H4 (cell line): Measurements from ENCODE around the gene DCAF11. TPM values are rescaled to one million over a fixed set of nuclear protein-coding genes. Genes with fewer than 3 reads are reported as not detected.
A peak's percentile ranks its signal among the peaks of the same experiment; 100 is the strongest.

Source experiments
- DNase-seq: peaks from one replicate; pipeline ENCODE4 v3.0.0-alpha.2; 2015; ENCODE audit warnings: low spot score
- total RNA-seq: library from RNA; depleted of rRNA; stranded (reverse); fragments of >200 nt; shearing (Covaris generic); gene quantifications from 2 replicates; pipeline ENCODE4 v1.2.3, GENCODE V29; 2014

Gene DCAF11
- total RNA-seq, 1 experiment from 2014 or later: 53.4 TPM

DNA sequence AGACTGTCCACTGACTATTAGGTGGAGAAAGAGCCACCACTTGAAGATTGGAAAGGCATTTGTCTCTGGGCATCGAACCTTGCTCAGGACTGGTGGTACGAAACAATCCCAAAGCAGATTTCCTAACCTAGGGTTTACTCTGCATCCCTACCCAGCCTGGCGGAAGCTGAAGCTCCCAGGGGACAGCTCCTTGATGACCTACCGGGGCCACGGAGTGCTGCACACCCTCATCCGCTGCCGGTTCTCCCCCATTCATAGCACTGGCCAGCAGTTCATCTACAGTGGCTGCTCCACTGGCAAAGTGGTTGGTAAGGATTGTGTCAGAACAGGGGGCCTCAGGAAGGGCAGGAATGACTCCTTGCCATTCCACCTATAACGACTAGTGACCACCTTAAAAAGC, 6.6 kb downstream of the DCAF11 start:
- DNase-seq: no peak

DNA sequence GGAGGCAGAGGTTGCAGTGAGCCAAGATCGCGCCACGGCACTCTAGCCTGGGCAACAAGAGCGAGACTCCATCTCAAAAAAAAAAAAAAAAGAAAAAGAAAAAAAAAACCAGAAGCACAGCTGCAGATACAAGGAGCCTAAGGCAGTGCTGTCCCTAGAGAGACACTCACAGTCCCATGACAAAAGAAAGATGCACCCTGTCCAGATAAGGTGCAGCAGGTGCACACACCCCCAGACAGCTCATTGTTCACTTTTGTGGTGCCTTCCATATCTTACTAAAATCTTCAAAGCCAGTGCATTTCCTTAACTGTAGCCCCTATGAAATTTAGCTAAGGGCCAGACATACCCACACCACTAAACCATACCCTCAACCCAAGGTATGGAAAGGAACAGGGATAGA, 7.8 kb downstream of the DCAF11 start:
- no peak for DNase-seq

DNA sequence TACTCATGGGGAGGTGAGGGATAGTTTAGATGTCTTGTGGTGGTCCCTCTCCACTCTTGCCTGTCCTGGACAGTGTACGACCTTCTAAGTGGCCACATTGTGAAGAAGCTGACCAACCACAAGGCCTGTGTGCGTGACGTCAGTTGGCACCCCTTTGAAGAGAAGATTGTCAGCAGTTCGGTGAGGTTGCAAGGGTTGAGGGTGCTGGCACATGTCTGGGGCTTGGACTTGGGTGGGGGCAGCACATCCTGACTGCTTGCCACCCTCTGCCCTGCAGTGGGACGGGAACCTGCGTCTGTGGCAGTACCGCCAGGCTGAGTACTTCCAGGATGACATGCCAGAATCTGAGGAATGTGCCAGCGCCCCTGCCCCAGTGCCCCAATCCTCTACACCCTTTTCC, 8.3 kb downstream of the DCAF11 start:
- no peak for DNase-seq

DNA sequence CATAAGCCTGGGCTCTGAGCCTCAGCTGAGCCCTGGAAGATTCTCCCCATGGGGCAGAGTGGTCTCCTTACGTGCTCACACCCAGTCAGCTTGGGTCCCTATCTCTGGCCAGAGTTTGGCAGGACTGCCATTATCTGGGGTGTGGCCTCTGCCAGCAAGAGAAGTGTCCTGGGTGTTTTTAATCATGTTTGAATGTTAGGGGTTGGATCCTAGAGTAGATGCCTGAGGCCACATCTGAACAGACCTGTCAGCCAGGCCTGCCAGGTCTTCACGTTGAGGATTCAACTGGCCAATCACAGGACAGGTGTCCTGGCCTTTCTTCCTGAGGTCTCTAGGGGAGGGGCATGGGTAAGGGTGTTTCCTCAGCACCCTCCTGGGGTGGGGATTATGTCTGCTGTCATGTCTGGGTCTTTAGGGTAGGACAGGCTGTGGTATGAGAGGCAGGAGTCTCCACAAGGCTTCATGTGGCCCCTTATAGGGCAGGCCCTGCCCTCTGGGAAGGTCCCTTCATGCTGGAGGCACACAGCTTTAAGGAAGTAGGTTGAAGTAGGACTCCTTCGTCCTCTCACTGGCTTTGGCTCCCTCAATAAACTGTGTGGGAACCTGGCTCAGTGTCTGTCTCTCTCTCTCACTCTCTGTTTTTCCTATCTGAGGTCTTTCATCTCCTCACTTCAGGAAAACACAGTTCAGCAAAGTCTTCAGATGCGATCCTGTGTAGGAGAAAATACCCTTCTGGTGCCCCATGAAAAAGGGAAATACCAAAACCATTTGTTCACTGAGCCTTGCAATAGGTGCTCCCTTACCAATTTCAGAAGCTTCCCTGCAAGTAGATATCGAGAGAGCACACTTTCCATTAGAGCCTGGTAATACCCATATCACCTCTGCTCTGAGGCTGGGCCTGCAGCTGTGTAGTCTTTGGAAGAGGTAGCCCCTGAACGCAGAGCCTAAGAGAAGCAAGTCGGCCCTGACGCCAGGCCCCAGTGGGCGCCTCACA, 9.1 kb downstream of the DCAF11 start:
- DNase-seq: no peak

DNA sequence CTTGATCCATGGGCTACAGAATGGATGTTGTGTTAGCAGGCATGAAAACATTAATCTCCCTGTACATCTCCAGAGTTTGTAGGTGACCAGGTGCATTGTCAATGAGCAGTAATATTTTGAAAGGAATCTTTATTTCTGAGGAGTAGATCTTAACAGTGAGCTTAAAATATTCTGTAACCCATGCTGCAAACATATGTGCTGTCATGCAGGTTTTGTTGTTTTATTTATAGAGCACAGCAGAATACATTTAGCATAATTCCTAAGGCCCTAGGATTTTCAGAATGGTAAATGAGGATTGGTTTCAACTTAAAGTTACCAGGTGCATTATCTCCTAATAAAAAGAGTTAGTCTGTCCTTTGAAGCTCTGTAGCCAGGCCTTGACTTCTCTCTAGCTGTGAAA, 12.4 kb downstream of the DCAF11 start:
- no peak for DNase-seq

DNA sequence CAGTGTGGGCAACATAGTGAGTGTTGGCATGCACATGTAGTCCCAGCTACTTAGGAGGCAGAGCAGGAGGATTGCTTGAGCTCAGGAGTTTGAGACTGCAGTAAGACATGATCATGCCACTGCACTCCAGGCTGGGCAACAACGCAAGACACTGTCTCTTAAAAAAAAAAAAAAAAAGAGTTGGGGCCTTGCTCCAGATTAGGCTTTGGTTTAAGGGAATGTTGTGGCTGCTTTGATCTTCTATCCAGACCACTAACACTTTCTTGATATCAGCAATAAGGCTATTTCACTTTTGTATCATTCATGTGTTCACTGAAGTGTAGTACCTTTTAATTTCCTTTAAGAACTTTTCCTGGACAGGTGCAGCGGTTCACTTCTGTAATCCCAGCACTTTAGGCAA, 13.1 kb downstream of the DCAF11 start:
- no peak for DNase-seq

DNA sequence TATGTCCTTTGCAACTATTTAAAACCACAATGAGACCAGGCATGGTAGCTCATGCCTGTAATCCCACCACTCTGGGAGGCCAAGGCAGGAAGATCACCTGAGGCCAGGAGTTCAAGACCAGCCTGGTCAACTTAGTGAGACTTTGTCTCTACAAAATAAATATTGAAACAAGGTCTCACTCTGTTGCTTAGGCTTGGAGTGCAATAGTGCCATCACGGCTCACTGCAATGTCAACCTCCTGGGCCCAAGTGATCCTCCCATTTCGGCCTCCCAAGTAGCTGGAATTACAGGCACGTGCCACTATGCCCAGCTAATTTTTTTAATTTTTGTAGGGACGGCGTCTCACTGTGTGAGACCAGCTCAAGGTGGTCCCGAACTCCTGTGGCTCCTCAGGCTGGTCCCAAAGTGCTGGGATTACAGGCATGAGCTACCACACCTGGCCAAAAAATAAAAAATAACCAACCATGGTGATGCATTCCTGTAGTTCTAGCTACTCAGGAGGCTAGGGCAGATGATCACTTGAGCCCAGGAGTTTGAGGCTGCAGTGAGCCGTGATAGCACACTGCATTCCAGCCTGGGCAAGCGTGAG, 14.9 kb downstream of the DCAF11 start:
- DNase-seq: no peak

DNA sequence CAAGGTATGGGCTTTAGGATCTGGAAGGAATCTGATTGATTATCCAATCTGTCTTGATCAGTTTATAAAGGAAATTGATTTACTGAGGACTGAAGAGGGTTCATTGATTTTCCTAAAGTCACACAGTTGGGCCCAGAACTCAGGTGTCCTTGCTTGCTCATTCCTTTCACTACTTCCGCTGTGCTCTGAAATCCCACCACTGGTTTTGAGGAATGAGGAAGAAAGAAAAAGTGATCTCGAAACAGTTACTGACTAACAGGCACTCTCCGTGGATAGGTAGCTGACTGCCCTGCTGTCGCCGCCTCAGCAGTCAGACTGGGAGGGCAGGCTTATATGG, 15.8 kb downstream of the DCAF11 start, which contains the start of gene FITM1:
TSS of gene FITM1 (plus strand) at position 280 of the 337 bp plus-strand sequence. CDS start 905 bp downstream, outside the sequence.
- DNase-seq: no peak

DNA sequence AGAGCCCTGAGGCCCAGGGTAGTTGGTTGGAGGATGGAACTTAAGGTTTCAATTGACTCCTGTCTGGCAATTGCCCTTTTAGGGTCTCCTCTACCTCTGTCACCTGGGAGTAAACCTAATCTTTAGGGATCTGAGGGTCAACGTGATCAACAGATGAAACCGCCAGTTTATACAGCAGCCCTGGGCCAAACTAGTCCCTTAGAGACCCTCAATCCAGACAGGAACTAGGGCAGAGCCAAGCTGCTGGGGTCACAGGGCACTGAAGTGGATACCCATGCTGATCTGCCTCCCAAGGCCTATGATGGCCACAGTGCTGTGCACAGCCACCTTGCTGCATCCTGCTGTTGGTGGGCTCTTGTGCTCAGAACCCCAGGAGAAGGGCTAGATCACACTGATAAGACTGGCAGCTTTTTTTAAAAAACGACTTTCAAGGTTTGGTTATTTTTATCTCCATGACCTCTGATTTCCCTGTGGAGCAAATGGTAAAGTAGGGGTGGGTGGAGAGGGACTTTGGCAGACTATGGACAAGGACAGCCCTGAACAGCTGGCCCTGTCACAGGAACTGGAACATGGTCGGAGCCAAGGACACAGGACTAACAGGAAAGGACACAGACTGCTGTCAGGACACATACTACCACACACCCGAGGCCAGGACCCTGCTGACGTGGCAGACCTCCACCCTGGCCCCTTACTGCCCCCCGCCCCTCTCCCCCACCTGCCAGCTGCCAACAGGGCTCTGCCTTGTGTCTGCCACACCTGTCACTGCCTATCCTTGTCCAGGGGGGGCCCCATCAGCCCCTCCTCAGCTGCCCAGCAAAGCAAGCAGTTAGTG, 16.4 kb downstream of the DCAF11 start:
- no peak for DNase-seq

DNA sequence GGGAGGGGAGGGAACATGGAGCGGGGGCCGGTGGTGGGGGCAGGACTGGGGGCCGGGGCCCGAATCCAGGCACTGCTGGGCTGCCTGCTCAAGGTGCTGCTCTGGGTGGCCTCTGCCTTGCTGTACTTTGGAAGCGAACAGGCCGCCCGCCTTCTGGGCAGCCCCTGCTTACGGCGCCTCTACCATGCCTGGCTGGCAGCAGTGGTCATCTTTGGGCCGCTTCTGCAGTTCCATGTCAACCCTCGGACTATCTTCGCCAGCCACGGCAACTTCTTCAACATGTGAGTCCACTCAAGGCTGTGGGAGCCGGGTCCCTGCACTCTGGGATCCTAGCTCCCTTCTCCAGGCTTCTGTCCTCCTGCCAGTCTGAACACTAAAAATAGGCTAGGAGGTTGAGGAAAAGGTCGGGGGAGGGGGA, 17.0 kb downstream of the DCAF11 start:
- no peak for DNase-seq

DNA sequence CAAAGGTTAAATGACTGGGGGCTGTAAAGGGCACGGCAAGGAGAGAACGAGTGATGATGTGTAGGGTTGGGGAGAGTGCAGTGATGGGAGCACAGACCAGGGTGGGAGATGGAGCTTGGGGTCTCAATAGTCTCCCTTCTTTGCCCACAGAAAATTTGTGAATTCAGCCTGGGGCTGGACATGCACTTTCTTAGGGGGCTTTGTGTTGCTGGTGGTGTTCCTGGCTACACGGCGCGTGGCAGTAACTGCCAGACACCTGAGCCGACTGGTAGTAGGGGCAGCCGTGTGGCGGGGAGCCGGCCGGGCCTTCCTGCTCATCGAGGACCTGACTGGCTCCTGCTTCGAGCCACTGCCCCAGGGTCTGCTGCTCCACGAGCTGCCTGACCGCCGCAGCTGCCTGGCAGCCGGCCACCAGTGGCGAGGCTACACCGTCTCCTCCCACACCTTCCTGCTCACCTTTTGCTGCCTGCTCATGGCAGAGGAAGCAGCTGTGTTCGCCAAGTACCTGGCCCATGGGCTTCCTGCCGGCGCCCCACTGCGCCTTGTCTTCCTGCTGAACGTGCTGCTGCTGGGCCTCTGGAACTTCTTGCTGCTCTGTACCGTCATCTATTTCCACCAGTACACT, 17.6 kb downstream of the DCAF11 start:
- DNase-seq: no peak

DNA sequence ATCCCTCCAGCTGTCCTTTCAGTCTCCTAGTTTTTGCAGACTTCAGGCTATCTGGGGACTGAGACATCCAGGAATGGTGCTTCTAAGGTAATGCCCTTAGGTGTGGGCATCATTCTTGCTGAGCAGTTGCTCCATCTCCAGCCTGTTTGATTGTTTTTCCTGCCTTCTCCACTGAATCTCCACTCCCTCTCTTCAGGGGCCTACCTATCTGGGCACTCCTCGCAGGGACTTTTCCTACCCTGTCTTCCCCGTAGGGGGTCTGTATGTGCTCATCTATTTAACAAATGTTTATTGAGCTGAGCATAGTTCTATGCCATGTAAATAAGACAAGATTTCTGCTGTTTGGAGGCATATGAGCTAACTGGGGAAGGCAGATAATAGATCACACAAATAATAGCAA, 18.4 kb downstream of the DCAF11 start:
- no peak for DNase-seq

DNA sequence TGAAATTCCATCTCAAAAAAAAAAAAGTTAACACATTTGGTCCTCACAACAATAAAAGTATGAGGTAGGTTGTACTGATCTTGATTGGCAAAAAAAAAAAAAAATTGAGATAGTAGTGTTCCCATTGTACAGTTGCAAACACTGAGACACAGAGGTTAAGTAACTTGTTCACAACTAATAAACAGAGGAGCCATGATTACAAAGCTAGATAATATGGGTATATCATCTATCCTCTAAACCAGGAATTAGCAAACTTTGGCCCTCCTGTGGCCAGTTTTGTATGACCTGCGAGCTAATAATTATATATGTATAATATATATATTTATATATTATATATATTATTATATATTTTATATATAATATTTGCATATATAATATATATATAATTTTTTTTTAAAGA, 19.2 kb downstream of the DCAF11 start:
- DNase-seq: no peak

DNA sequence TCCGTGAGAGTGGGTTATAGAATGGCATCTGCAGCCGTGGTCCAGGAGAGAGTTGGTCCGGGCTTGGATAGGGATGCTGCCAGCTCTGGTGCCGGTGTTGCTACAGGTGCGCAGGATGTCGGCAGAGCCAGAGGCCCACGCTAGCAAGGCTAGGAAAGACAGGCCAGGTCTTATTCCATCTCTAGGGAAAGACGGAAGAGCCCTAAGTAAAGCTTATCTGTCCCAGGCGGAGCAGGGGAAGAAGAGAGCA, 20.9 kb downstream of the DCAF11 start:
- no peak for DNase-seq

DNA sequence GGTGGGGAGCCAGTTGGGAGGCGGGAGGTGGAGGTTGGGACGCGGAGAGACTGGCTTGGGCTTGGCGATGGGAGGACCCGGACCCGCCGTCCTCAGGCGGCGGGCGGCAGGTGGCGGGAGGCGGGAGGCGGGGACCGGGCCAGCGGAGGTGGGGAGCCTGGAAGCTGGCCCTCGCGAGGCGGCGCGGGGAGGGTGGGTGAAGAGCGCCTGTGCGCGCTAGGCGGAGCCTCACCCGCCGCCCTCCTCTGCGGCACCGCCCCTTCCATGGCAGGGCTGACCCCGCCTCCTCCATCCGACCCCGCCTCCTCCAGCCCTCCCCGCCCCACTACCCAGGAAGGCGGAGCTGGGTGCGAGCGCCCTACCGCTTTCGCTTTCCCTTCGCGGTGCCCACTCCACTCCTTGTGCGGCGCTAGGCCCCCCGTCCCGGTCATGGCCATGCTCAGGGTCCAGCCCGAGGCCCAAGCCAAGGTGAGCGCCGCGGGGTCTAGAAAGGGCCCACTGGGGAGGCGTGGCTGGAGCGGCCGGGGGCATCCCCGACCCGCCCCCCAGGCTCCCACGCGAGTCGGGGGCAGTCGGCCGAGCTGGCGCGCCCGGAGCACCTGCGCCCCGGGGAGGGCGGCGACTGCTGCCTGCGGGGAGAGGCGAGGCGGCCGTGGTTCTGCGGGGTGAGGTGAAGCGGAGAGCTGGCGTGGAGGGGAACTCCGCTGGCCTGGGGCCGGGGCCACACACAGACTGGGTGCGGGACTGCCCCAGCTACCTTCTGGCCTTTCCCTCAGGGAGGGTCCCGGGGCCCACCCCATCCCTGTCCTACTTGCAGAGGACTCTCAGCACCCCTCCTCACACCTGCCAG, 21.5 kb downstream of the DCAF11 start, which contains the start of gene PSME1:
TSS of gene PSME1 (plus strand) at position 361 of the 850 bp plus-strand sequence. CDS start at position 430, 69 bp downstream.
- peak; percentile 77 for DNase-seq

DNA sequence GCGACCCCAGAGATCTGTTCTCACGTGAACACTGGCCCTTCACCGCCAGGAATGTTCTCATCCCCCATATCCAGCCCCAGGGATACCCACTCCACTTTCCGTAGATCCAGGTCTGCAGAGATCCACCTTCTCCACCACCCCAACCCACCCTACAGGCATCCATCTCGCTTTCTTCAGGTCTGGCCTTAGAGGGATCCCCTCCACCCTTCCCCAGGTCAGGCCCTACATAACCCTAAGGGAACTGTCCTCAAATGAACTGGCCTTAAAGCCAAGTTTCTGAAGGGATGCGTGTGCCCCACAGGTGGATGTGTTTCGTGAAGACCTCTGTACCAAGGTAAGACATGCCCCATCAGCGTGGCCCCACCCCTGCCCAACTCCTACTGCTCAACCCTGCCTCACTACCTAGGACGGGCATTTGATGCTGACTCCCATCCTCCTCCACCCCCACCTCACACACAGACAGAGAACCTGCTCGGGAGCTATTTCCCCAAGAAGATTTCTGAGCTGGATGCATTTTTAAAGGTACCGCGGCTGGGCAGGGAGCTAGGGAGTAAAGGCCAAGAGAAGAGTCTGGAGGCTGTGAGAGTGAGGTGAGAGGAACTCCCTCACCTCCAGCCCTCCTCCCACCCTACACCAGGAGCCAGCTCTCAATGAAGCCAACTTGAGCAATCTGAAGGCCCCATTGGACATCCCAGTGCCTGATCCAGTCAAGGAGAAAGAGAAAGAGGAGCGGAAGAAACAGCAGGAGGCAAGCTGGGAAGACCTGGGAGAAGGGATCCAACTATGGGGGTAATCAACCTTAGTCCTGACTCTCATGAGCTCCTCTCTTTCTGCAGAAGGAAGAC, 22.3 kb downstream of the DCAF11 start:
- no peak for DNase-seq

DNA sequence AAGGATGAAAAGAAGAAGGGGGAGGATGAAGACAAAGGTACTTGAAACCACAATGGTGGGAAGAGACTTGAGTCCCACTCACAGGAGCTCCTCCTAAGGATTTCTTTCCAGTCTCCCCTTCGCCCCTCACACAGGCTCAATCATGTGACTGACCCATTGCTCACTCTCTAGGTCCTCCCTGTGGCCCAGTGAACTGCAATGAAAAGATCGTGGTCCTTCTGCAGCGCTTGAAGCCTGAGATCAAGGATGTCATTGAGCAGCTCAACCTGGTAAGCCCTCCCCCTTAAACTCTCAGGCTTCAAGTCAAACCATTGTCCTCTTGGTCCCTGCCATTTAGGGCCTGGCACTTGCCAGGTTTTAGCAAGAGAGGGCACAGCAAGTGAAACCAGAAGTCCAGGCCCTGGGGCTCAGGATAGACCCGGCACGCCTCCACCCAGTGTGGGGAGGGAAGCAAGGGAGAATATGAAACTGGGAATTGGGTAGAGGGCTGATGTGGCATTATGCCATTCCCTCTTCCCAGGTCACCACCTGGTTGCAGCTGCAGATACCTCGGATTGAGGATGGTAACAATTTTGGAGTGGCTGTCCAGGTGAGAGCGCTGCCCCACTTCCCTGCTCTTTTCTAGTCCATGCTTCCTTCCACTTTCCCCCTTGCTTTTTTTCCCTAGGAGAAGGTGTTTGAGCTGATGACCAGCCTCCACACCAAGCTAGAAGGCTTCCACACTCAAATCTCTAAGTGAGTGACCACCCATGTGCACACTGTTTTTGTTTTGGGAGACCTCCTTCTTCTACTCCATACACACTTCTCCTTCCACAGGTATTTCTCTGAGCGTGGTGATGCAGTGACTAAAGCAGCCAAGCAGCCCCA, 23.2 kb downstream of the DCAF11 start:
- no peak for DNase-seq

DNA sequence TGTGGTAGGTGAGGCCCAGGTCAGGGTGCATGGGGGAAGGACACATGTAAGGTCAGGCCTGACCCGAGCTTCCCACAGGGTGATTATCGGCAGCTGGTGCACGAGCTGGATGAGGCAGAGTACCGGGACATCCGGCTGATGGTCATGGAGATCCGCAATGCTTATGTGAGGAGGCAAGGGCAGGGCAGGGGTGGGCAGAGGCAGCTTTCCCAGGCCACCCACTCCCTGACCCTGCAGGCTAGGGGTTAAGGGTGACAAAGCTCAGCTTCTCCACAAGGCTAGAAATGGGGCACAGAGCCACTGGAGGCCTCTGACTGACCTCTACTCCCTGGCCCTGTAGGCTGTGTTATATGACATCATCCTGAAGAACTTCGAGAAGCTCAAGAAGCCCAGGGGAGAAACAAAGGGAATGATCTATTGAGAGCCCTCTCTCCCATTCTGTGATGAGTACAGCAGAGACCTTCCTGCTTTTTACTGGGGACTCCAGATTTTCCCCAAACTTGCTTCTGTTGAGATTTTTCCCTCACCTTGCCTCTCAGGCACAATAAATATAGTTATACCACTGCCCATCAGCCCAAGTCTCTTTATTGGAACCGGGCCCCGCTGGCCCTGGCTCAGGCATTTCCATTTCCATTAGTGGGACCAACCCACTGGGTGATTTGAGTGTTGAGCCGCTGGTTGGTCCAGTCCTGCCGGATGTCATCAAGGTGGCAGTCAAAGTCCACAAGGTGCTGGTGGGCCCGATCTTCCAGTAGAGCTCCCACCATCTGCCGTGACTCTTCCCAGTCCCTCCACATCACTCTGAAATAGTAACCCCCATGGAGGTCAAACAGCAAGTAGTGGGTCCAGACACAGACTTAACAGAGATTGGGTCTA, 24.1 kb downstream of the DCAF11 start:
- DNase-seq: no peak
